HEK293 (cell line): Measurements from ENCODE around the gene ART1.

ENCODE experiments used
- CTCF ChIA-PET: fragments of 350-600 bp; formaldehyde crosslinking; extraction: SDS; loops from one replicate; lab custom pipeline; 2021; ENCODE audit warnings: antibody characterized with exemption; lab: Yijun Ruan, JAX
- POLR2A ChIA-PET: fragments of 300-600 bp; formaldehyde crosslinking; extraction: SDS; loops from one replicate; lab custom pipeline; 2020; ENCODE audit warnings: antibody characterized with exemption, inconsistent platforms; lab: Yijun Ruan, JAX
- H3K27ac ChIP-seq: fragments of 200-500 bp; sonication (Bioruptor generic); 2 replicates; pipeline ENCODE4 v1.5.1; 2014; ENCODE audit warnings: low read depth, low read length, control low read depth, inconsistent platforms; ENCODE audit errors: extremely low read depth
- H3K36me3 ChIP-seq, 2 experiments: fragments of 200-500 bp in 1 of 2; sonication (Bioruptor generic) in 1 of 2; 1 replicate in 1 of 2; 2 replicates in 1 of 2; pipeline ENCODE4 v1.5.1; 2014 to 2017; ENCODE audit warnings: inconsistent platforms in 2 of 2, low read length in 2 of 2; ENCODE audit not compliant: control insufficient read depth in 2 of 2, insufficient read depth in 1 of 2
- H3K4me1 ChIP-seq: fragments of 200-500 bp; sonication (Bioruptor generic); 2 replicates; pipeline ENCODE4 v1.5.1; 2014; ENCODE audit warnings: mild to moderate bottlenecking, low read length, inconsistent platforms; ENCODE audit not compliant: control insufficient read depth, insufficient read depth
- H3K4me3 ChIP-seq: 2 replicates; pipeline ENCODE4 v1.5.1; 2011; ENCODE audit warnings: low read depth, mild to moderate bottlenecking, control low read depth, low read length, moderate library complexity
- H3K9me3 ChIP-seq: fragments of 200-500 bp; sonication (Bioruptor generic); 2 replicates; pipeline ENCODE4 v1.5.1; 2014; ENCODE audit warnings: low read depth, low read length, inconsistent platforms; ENCODE audit not compliant: control insufficient read depth, insufficient read depth
- GLI2 ChIP-seq: fragments of 450-650 bp; formaldehyde crosslinking; IDR thresholded peaks from 2 replicates; pipeline ENCODE4; 2017; ENCODE audit warnings: missing biosample characterization, missing genetic modification characterization, low read depth, borderline replicate concordance
- GLI4 ChIP-seq: fragments of 450-650 bp; formaldehyde crosslinking; IDR thresholded peaks from 2 replicates; pipeline ENCODE4 v1.5.1; 2016; ENCODE audit warnings: missing biosample characterization, missing genetic modification characterization
- KLF1 ChIP-seq: fragments of 450-650 bp; formaldehyde crosslinking; IDR thresholded peaks from 2 replicates; pipeline ENCODE4 v1.5.1; 2016; ENCODE audit warnings: missing biosample characterization, missing genetic modification characterization
- KLF10 ChIP-seq: fragments of 450-650 bp; IDR thresholded peaks from 2 replicates; pipeline ENCODE4 v1.5.1; 2018; ENCODE audit warnings: missing biosample characterization, mild to moderate bottlenecking, missing genetic modification characterization
- OVOL3 ChIP-seq: fragments of 450-650 bp; formaldehyde crosslinking; IDR thresholded peaks from 2 replicates; pipeline ENCODE4 v1.5.1; 2016; ENCODE audit warnings: missing biosample characterization, missing genetic modification characterization
- SALL2 ChIP-seq: fragments of 450-650 bp; formaldehyde crosslinking; IDR thresholded peaks from 2 replicates; pipeline ENCODE4 v1.5.0; 2017; ENCODE audit warnings: missing biosample characterization, mild to moderate bottlenecking, missing genetic modification characterization, borderline replicate concordance
- SCRT1 ChIP-seq: fragments of 450-650 bp; formaldehyde crosslinking; IDR thresholded peaks from 2 replicates; pipeline ENCODE4 v1.5.1; 2016; ENCODE audit warnings: missing biosample characterization, missing genetic modification characterization, borderline replicate concordance
- ZBTB8A ChIP-seq: fragments of 450-650 bp; formaldehyde crosslinking; IDR thresholded peaks from 2 replicates; pipeline ENCODE4 v1.5.1; 2016; ENCODE audit warnings: missing biosample characterization, missing genetic modification characterization
- ZNF133 ChIP-seq: fragments of 450-650 bp; formaldehyde crosslinking; IDR thresholded peaks from 2 replicates; pipeline ENCODE4 v1.5.1; 2016; ENCODE audit warnings: missing biosample characterization, missing genetic modification characterization
- ZNF155 ChIP-seq: fragments of 450-650 bp; formaldehyde crosslinking; IDR thresholded peaks from 2 replicates; pipeline ENCODE4 v1.5.1; 2016; ENCODE audit warnings: missing biosample characterization, missing genetic modification characterization
- ZNF202 ChIP-seq: fragments of 450-650 bp; formaldehyde crosslinking; IDR thresholded peaks from 2 replicates; pipeline ENCODE4 v1.5.1; 2016; ENCODE audit warnings: missing biosample characterization, missing genetic modification characterization, borderline replicate concordance
- ZNF214 ChIP-seq: fragments of 450-650 bp; formaldehyde crosslinking; IDR thresholded peaks from 2 replicates; pipeline ENCODE4 v1.5.1; 2017; ENCODE audit warnings: missing biosample characterization, mild to moderate bottlenecking, missing genetic modification characterization, borderline replicate concordance
- ZNF24 ChIP-seq: fragments of 450-650 bp; formaldehyde crosslinking; IDR thresholded peaks from 2 replicates; pipeline ENCODE4 v1.5.1; 2016; ENCODE audit warnings: missing biosample characterization, missing genetic modification characterization
- ZNF48 ChIP-seq: fragments of 450-650 bp; formaldehyde crosslinking; IDR thresholded peaks from 2 replicates; pipeline ENCODE4 v1.5.1; 2016; ENCODE audit warnings: missing biosample characterization, missing genetic modification characterization
- ZNF571 ChIP-seq: fragments of 450-650 bp; formaldehyde crosslinking; IDR thresholded peaks from 2 replicates; pipeline ENCODE4 v1.5.0; 2017; ENCODE audit warnings: missing biosample characterization, missing genetic modification characterization
- ZNF585B ChIP-seq: fragments of 450-650 bp; formaldehyde crosslinking; IDR thresholded peaks from 2 replicates; pipeline ENCODE4 v1.5.1; 2016; ENCODE audit warnings: missing biosample characterization, missing genetic modification characterization
- ZNF701 ChIP-seq: fragments of 450-650 bp; formaldehyde crosslinking; IDR thresholded peaks from 2 replicates; pipeline ENCODE4 v1.5.1; 2016; ENCODE audit warnings: missing biosample characterization, missing genetic modification characterization
- ZNF747 ChIP-seq: fragments of 450-650 bp; formaldehyde crosslinking; IDR thresholded peaks from 2 replicates; pipeline ENCODE4 v1.5.1; 2016; ENCODE audit warnings: missing biosample characterization, missing genetic modification characterization
- ZNF830 ChIP-seq: fragments of 450-650 bp; IDR thresholded peaks from 2 replicates; pipeline ENCODE4 v1.5.0; 2018; ENCODE audit warnings: missing biosample characterization, missing genetic modification characterization, low read depth, mild to moderate bottlenecking, moderate library complexity
- TF ChIP-seq, protein P1 (sequence below): sonication (generic); formaldehyde crosslinking; IDR thresholded peaks from 2 replicates; pipeline ENCODE4 v1.8.1; 2022; ENCODE audit warnings: mild to moderate bottlenecking, moderate library complexity, missing genetic modification reagents
- TF ChIP-seq, protein P2 (sequence below): fragments of 450-650 bp; formaldehyde crosslinking; IDR thresholded peaks from 2 replicates; pipeline ENCODE4 v1.5.1; 2016; ENCODE audit warnings: missing biosample characterization, missing genetic modification characterization, low read depth
- TF ChIP-seq, protein P3 (sequence below): fragments of 450-650 bp; formaldehyde crosslinking; IDR thresholded peaks from 2 replicates; pipeline ENCODE4 v1.5.1; 2016; ENCODE audit warnings: missing biosample characterization, missing genetic modification characterization, borderline replicate concordance
- TF ChIP-seq, protein P4 (sequence below): fragments of 450-650 bp; formaldehyde crosslinking; IDR thresholded peaks from 2 replicates; pipeline ENCODE4 v1.5.1; 2016; ENCODE audit warnings: missing biosample characterization, missing genetic modification characterization
- TF ChIP-seq, protein P5 (sequence below): fragments of 450-650 bp; formaldehyde crosslinking; IDR thresholded peaks from 2 replicates; pipeline ENCODE4 v1.5.1; 2016; ENCODE audit warnings: missing biosample characterization, missing genetic modification characterization

The ART1 gene

DNA sequence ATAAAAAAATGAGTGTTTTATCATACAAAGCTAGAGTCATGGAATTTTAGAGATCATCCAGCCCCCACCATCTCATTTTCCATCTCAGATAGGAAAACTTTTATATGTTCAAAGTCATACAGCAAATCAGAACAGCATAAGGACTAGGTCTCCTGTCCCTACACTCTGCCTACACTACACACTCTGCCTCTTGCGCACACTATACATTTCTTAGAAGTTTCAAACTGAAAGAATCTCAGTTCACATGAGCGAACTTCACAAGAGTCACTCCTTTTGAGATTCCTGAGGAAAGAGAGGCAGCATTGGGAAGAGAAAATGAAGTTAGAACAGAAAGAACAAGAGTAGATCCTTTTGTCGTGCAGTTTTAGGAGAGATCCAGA is 39.7 kb upstream of the ART1 start:
- no peak for TF ChIP-seq ZNF24 (tag by site-specific recombination)
- no peak for TF ChIP-seq ZNF830
- TF ChIP-seq SCRT1 (tag by site-specific recombination) = no peak
- TF ChIP-seq, protein P1, sequence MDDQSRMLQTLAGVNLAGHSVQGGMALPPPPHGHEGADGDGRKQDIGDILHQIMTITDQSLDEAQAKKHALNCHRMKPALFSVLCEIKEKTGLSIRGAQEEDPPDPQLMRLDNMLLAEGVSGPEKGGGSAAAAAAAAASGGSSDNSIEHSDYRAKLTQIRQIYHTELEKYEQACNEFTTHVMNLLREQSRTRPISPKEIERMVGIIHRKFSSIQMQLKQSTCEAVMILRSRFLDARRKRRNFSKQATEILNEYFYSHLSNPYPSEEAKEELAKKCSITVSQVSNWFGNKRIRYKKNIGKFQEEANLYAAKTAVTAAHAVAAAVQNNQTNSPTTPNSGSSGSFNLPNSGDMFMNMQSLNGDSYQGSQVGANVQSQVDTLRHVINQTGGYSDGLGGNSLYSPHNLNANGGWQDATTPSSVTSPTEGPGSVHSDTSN (CRISPR knock-in tag) = no peak
- no peak for TF ChIP-seq ZNF48 (tag by site-specific recombination)
- TF ChIP-seq GLI4 (tag by site-specific recombination) = no peak
- TF ChIP-seq, protein P2, sequence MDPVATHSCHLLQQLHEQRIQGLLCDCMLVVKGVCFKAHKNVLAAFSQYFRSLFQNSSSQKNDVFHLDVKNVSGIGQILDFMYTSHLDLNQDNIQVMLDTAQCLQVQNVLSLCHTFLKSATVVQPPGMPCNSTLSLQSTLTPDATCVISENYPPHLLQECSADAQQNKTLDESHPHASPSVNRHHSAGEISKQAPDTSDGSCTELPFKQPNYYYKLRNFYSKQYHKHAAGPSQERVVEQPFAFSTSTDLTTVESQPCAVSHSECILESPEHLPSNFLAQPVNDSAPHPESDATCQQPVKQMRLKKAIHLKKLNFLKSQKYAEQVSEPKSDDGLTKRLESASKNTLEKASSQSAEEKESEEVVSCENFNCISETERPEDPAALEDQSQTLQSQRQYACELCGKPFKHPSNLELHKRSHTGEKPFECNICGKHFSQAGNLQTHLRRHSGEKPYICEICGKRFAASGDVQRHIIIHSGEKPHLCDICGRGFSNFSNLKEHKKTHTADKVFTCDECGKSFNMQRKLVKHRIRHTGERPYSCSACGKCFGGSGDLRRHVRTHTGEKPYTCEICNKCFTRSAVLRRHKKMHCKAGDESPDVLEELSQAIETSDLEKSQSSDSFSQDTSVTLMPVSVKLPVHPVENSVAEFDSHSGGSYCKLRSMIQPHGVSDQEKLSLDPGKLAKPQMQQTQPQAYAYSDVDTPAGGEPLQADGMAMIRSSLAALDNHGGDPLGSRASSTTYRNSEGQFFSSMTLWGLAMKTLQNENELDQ = no peak
- TF ChIP-seq, protein P3, sequence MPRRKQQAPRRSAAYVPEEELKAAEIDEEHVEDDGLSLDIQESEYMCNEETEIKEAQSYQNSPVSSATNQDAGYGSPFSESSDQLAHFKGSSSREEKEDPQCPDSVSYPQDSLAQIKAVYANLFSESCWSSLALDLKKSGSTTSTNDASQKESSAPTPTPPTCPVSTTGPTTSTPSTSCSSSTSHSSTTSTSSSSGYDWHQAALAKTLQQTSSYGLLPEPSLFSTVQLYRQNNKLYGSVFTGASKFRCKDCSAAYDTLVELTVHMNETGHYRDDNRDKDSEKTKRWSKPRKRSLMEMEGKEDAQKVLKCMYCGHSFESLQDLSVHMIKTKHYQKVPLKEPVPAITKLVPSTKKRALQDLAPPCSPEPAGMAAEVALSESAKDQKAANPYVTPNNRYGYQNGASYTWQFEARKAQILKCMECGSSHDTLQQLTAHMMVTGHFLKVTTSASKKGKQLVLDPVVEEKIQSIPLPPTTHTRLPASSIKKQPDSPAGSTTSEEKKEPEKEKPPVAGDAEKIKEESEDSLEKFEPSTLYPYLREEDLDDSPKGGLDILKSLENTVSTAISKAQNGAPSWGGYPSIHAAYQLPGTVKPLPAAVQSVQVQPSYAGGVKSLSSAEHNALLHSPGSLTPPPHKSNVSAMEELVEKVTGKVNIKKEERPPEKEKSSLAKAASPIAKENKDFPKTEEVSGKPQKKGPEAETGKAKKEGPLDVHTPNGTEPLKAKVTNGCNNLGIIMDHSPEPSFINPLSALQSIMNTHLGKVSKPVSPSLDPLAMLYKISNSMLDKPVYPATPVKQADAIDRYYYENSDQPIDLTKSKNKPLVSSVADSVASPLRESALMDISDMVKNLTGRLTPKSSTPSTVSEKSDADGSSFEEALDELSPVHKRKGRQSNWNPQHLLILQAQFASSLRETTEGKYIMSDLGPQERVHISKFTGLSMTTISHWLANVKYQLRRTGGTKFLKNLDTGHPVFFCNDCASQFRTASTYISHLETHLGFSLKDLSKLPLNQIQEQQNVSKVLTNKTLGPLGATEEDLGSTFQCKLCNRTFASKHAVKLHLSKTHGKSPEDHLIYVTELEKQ (tag by site-specific recombination) = no peak
- no peak for TF ChIP-seq ZNF202 (tag by site-specific recombination)
- TF ChIP-seq ZNF747 = no peak
- TF ChIP-seq, protein P4, sequence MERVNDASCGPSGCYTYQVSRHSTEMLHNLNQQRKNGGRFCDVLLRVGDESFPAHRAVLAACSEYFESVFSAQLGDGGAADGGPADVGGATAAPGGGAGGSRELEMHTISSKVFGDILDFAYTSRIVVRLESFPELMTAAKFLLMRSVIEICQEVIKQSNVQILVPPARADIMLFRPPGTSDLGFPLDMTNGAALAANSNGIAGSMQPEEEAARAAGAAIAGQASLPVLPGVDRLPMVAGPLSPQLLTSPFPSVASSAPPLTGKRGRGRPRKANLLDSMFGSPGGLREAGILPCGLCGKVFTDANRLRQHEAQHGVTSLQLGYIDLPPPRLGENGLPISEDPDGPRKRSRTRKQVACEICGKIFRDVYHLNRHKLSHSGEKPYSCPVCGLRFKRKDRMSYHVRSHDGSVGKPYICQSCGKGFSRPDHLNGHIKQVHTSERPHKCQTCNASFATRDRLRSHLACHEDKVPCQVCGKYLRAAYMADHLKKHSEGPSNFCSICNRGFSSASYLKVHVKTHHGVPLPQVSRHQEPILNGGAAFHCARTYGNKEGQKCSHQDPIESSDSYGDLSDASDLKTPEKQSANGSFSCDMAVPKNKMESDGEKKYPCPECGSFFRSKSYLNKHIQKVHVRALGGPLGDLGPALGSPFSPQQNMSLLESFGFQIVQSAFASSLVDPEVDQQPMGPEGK (tag by site-specific recombination) = no peak
- TF ChIP-seq OVOL3 (tag by site-specific recombination) = no peak
- no peak for TF ChIP-seq ZBTB8A
- ChIA-PET CTCF (no interaction called here), POLR2A (no interaction called here)
- Histone ChIP-seq H3K27ac (no peak overlapping the region), H3K9me3 (no peaks in the 10 kb centered on the region), H3K4me1 (no peaks in the 10 kb centered on the region), H3K4me3 (no peak overlapping the region), H3K36me3 (no peaks in the 10 kb centered on the region)

DNA sequence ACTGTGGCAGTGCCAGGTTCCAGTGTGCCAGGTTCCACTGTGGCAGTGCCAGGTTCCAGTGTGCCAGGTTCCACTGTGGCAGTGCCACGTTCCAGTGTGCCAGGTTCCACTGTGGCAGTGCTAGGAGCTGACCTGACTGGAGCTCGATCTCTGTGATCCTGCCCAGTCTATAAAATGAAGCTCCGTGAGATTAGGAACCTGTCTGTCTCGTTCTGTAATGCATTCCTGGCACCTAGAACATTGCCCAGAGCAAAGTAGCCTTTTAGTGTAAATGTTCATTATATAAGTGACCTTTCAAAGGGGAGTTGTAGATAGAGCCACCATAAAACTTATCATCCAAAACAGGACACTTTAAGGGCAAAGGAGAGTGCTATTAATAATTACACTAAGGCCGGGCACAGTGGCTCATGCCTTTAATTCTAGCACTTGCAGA is 39.1 kb upstream of the ART1 start:
- POLR2A ChIA-PET = no interaction called here
- no peak for TF ChIP-seq SALL2 (tag by site-specific recombination)
- no peak for TF ChIP-seq ZNF48 (tag by site-specific recombination)
- TF ChIP-seq ZNF155 = no peak
- TF ChIP-seq KLF10 = no peak
- no peak for TF ChIP-seq ZNF585B (tag by site-specific recombination)
- no peak for TF ChIP-seq ZNF133
- no peak for TF ChIP-seq ZNF571 (tag by site-specific recombination)
- no peak for TF ChIP-seq ZNF701
- TF ChIP-seq, protein P5, sequence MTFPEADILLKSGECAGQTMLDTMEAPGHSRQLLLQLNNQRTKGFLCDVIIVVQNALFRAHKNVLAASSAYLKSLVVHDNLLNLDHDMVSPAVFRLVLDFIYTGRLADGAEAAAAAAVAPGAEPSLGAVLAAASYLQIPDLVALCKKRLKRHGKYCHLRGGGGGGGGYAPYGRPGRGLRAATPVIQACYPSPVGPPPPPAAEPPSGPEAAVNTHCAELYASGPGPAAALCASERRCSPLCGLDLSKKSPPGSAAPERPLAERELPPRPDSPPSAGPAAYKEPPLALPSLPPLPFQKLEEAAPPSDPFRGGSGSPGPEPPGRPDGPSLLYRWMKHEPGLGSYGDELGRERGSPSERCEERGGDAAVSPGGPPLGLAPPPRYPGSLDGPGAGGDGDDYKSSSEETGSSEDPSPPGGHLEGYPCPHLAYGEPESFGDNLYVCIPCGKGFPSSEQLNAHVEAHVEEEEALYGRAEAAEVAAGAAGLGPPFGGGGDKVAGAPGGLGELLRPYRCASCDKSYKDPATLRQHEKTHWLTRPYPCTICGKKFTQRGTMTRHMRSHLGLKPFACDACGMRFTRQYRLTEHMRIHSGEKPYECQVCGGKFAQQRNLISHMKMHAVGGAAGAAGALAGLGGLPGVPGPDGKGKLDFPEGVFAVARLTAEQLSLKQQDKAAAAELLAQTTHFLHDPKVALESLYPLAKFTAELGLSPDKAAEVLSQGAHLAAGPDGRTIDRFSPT (tag by site-specific recombination) = no peak
- TF ChIP-seq GLI2 (tag by site-specific recombination) = no peak
- TF ChIP-seq KLF1 (tag by site-specific recombination) = no peak
- TF ChIP-seq ZNF214 (tag by site-specific recombination) = no peak

More for the DNA sequence above, 39.1 kb upstream of the ART1 start:
- no peak overlapping the region for H3K4me3 ChIP-seq
- no peaks in the 10 kb centered on the region for H3K9me3 ChIP-seq
- H3K4me1 ChIP-seq = no peaks in the 10 kb centered on the region
- no peak overlapping the region for H3K27ac ChIP-seq
- H3K36me3 ChIP-seq = no peaks in the 10 kb centered on the region
- CTCF ChIA-PET = interaction anchor here (0.6 kb wide), 1 partner anchor 378 kb away, joined by 3 read pairs; no protein-coding TSS in a partner anchor
